ENCODE results near the gene CHGA.

The CHGA gene

GRCh38 chr14:92945959-92946846 lies 23.3 kb downstream of the CHGA start:
- no peak for DNase-seq

GRCh38 chr14:92946847-92947545 lies 24.0 kb downstream of the CHGA start:
- no peak for DNase-seq

- no peak for DNase-seq
These were observed 25.7 kb downstream of the CHGA start for GRCh38 chr14:92948647-92949046.

- DNase-seq = no peak
These were observed 26.7 kb downstream of the CHGA start for GRCh38 chr14:92949496-92950192.

GRCh38 chr14:92950193-92950540 lies 27.2 kb downstream of the CHGA start:
- DNase-seq = no peak

- no peak for DNase-seq
These were observed 27.8 kb downstream of the CHGA start for GRCh38 chr14:92950773-92951172.

DNA sequence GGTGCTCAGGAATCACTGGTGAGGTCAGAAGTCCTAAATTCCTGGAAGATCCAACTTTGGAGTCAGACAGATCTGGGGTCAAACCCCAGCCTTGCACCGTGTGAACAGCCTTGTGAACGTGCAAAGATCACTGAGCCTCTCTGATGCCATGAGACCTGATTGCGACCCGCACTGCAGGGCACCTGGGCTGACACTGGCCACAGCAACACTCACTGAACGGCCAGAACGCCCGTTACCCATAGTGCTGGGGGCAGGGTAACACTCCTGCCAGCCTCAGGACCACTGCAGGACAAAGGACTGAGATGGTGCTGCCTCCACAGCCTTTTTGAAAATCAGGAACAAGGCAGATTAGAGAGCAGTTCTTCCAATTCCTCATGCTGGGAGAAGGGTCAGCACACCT lies 28.3 kb downstream of the CHGA start:
- no peak for DNase-seq

DNA sequence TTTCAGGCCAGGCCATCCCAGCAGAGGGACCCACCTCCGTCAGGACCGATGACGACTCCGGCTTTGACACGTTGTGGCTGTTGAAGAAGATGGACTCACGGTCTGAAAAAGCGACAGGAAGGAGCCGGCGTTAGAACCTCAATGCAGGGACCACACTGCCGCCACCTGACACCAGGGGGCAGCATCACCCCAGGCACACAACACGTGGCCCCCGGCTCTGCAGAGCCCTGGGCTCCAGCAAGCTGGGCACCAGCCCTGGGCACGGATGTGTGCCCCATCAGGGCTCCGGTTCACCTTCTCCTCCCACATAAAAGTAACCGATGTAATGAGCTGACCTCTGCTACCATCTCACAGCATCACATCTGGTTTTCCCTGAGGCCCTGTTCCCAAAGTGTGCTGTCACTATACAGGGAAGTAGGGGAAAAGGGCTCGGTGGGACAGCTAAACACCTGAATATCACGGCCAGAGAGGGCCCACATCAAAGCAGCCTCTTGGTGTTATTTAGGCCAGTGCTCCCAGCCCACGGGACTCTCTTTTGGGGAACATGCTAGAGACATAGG lies 29.0 kb downstream of the CHGA start:
- peak; percentile 79 for DNase-seq

GRCh38 chr14:92952481-92953298 lies 29.7 kb downstream of the CHGA start:
- no peak for DNase-seq

GRCh38 chr14:92953526-92953925 lies 30.6 kb downstream of the CHGA start:
- no peak for DNase-seq

DNA sequence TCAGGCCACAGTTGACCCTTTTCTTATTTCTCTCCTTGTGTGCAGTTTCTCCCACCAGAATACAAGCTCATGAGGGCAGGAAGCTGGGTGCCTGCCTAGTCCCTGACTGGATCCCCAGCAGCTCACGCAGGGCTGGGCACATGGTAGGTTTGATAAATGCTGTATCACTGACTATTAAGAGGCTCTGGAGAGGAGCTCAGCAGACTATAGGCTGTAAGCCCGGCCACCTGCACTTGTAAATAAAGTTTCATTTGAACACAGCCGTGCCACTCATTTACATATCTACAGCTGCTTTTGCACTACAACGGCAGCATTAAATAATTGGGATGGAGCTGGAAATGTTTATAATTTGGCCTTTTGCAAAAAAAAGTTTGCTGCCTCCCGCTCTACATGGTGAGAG lies 32.0 kb downstream of the CHGA start:
- no peak for DNase-seq

- DNase-seq = no peak
These were observed 32.4 kb downstream of the CHGA start for GRCh38 chr14:92955381-92955780.

DNA sequence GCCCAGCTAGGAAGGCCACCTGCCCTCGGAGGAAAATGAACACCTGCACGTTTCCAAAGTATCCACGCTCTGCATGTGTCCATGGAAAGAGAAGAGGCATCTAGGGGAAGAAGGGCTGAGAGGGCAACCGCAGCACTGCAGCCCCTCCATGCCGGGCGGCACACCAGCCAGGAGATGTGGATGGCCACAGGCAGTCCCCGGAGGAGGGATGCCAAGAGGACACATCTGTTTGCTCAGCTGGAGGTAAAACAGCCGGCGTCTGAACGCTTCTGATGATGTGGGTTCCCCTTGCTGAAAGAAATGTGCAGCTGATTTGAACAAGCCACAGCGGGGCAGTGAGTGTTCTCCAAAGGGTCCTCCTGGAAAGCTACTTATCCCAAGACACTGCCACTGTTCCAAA lies 34.0 kb downstream of the CHGA start:
- no peak for DNase-seq

- no peak for DNase-seq
These were observed 35.6 kb downstream of the CHGA start for GRCh38 chr14:92958373-92959188.

- DNase-seq = no peak
These were observed 36.2 kb downstream of the CHGA start for GRCh38 chr14:92959189-92959531.

- DNase-seq = no peak
These were observed 37.1 kb downstream of the CHGA start for GRCh38 chr14:92959761-92960680.

- no peak for DNase-seq
These were observed 38.0 kb downstream of the CHGA start for GRCh38 chr14:92960706-92961566.

DNA sequence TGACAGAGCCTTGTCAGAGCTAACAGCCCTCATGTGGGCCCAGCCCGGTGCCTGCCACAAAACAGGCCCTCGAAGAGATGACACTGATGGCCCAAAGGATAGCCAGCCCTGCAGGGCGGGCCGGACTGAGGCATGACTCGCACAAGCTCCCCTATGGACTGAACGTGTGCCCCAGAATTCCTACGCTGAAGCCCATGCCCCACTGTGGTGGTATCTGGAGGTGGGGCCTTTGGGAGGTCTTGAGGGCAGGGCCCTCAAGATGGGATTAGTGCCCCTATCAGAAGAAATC lies 38.6 kb downstream of the CHGA start:
- DNase-seq = no peak

DNA sequence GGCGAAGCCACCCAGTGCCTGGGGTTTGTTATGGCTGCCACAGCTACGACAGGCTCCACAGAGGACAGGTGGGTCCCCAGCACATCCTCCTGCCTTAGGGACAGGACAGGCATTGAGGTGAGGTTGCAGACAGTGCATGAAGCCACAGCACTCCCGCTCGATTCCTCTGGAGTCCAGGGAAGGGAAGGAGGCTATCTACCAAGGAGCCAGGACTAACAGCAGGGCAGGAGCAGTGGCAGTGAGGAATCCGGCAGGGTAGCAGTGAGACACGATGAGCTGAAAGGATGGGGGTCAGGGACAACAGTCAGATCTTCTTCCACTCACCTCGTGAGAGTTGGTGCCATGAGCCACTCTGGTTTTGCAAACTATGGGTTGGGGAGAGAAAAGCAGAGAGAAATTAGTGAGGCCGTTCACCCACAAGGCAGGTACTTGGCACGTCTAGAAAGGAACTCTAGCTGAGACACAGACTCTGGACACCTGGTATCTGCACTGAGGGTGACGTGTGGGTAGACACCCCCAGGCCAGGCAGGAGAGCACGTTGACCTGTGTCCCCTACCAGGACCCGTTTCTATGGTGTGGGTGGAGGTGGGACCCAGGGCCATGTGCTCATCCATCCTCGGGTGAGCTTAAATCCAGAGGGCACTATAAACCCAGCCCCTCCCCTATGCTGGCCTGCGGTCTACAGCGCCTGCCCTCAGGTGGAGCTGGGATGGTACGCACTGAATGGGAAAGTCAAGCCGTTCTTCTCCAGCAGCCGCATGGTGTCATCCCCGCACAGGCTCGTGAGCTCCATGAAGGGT lies 39.3 kb downstream of the CHGA start:
- no peak for DNase-seq
